Vagina (tissue), 2 donors: ENCODE data around the gene ITGAE.

Experiments used
- CTCF ChIP-seq, 3 experiments: fragments of 450-650 bp in 2 of 3; fragments of 200-600 bp in 1 of 3; sonication (generic) in 1 of 3; IDR thresholded peaks; one replicate each; pipeline ENCODE4 v1.5.1; 2017 to 2019; ENCODE audit warnings: antibody characterized with exemption in 3 of 3, mild to moderate bottlenecking in 2 of 3, moderate library complexity in 2 of 3
- POLR2A ChIP-seq, 2 donors: fragments of 450-650 bp; IDR thresholded peaks; one replicate each; pipeline ENCODE4 v1.6.1; 2017; ENCODE audit warnings: antibody characterized with exemption in 2 of 2, mild to moderate bottlenecking in 2 of 2, moderate library complexity in 2 of 2
- POLR2AphosphoS5 ChIP-seq, 2 donors: sonication (generic); formaldehyde crosslinking; IDR thresholded peaks; one replicate each; pipeline ENCODE4 v1.9.0; 2017; ENCODE audit warnings: antibody characterized with exemption in 2 of 2, mild to moderate bottlenecking in 2 of 2, low read depth in 1 of 2; ENCODE audit not compliant: insufficient read depth in 1 of 2

GRCh38 chr17:3818786-3819185, 17.8 kb upstream of the ITGAE start:
- TF ChIP-seq POLR2A (IDR thresholded peaks at IDR 0.05) (no peak), CTCF (IDR thresholded peaks at IDR 0.05) (no peak), POLR2AphosphoS5 (IDR thresholded peaks at IDR 0.05; ENCODE audit: insufficient read depth in 1 of 2, low read depth in 1 of 2) (no peak)
